Activated B cell treated with CpG ODN at 0.5 μM for 24 hours (primary cell): ENCODE results near the gene MEMO1. TPM values are rescaled to one million over a fixed set of nuclear protein-coding genes. Genes with fewer than 3 reads are reported as not detected.
"Not testable (repeated sequence)": the region's sequence is repeated elsewhere in the genome, so short reads cannot be mapped to it uniquely, and the experiment has no call there.

Source experiments
- ATAC-seq: fragments of 200-7000 bp; cut with Tn5 transposase; one replicate; pipeline ENCODE4 v1.10.0; 2021; ENCODE audit warnings: low read depth, mild to moderate bottlenecking, moderate library complexity
- CTCF ChIA-PET: fragments of 350-600 bp; sonication (Branson Sonifier 250); formaldehyde crosslinking; loops from one replicate; lab custom pipeline; 2021; ENCODE audit warnings: antibody characterized with exemption; lab: Charles Lee
- POLR2A ChIA-PET: fragments of 350-600 bp; sonication (Branson Sonifier 250); formaldehyde crosslinking; loops from one replicate; lab custom pipeline; 2021; ENCODE audit warnings: antibody characterized with exemption; lab: Charles Lee
- DNase-seq: peaks from one replicate; pipeline ENCODE4 v3.0.0; 2022
- H3K27ac Mint-ChIP-seq: one replicate; pipeline ENCODE4 v1.8.0; 2020; ENCODE audit warnings: mixed read lengths
- H3K27me3 Mint-ChIP-seq: one replicate; pipeline ENCODE4 v1.8.0; 2021; ENCODE audit warnings: mixed read lengths
- H3K36me3 Mint-ChIP-seq: one replicate; pipeline ENCODE4 v1.8.0; 2021; ENCODE audit warnings: low read depth, mixed read lengths
- H3K4me1 Mint-ChIP-seq: one replicate; pipeline ENCODE4 v1.8.0; 2021; ENCODE audit warnings: mixed read lengths
- H3K4me3 Mint-ChIP-seq: one replicate; pipeline ENCODE4 v1.8.0; 2020; ENCODE audit warnings: mild to moderate bottlenecking, mixed read lengths
- H3K9me3 Mint-ChIP-seq: one replicate; pipeline ENCODE4 v1.8.0; 2020; ENCODE audit warnings: mixed read lengths
- CTCF ChIP-seq: fragments of 200-600 bp; IDR thresholded peaks from one replicate; pipeline ENCODE4 v1.8.0; 2022; ENCODE audit warnings: antibody characterized with exemption, mild to moderate bottlenecking
- intact Hi-C: fragments of 100-400 bp; cut with micrococcal nuclease; formaldehyde crosslinking; loops from one replicate; pipeline ENCODE4 v1.15.1; 2024
- total RNA-seq: library from RNA; stranded (reverse); gene quantifications from 2 replicates; pipeline ENCODE4 v1.2.3, GENCODE V29; 2022

Gene MEMO1
- total RNA-seq, 1 donor from 2014 or later, result 71.6 TPM

DNA sequence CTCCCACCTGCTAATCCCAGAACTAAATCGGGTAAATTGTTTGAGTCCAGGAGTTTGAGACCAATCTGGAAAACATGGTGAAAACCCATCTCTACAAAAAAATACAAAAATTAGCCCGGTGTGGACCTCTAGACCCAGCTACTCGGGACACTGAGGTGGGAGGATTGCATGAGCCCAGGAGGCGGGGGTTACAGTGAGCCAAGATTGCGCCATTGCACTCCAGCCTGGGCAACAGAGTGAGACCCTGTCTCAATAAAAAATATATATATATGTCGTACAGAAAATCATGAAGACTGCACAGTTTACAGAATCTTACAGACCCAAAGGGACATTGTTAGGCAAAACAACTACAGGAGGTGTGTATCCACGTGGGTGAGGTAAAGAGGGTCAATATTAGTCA is 32.8 kb upstream of the MEMO1 start:
- peaks cover 4% of the 10 kb centered on the region for H3K36me3 Mint-ChIP-seq
- no peak for DNase-seq
- no peak overlapping the region for H3K27ac Mint-ChIP-seq
- no peak overlapping the region for H3K4me3 Mint-ChIP-seq
- peaks cover 17% of the 10 kb centered on the region for H3K4me1 Mint-ChIP-seq
- ChIA-PET CTCF (no interaction called here), POLR2A (no interaction called here)
- H3K27me3 Mint-ChIP-seq, result no peaks in the 10 kb centered on the region
- TF ChIP-seq CTCF, result no peak
- H3K9me3 Mint-ChIP-seq, result no peaks in the 10 kb centered on the region
- intact Hi-C loops, result no loop called here
- ATAC-seq, result no peak

- Mint-ChIP-seq H3K36me3 (peaks cover 13% of the 10 kb centered on the region), H3K27me3 (no peaks in the 10 kb centered on the region), H3K27ac (peak within 1 kb of the TSS; percentile 91), H3K4me3 (peak within 1 kb of the TSS; percentile 84), H3K9me3 (no peaks in the 10 kb centered on the region), H3K4me1 (peaks cover 17% of the 10 kb centered on the region)
- no peak for TF ChIP-seq CTCF
- DNase-seq, result peak; percentile 88
- ChIA-PET POLR2A (interaction anchor here (0.6 to 4.1 kb wide), 18 partner anchors 9 to 1893 kb away, joined by 3 to 106 read pairs (median 5); partner anchors contain the start of genes MEMO1, SLC30A6, SPAST and YPEL5), CTCF (interaction anchor here (0.6 to 1.7 kb wide), 3 partner anchors 21 to 154 kb away, joined by 3 to 8 read pairs (median 3); partner anchors contain the start of gene SPAST)
- peak; percentile 92 for ATAC-seq
- intact Hi-C loops, result loop anchor here (1.0 kb wide), 4 partner anchors 24 to 126 kb away; partner anchors contain the start of genes MEMO1, SLC30A6 and SPAST
Observed at GRCh38 chr2:32039447-32040219, 28.8 kb upstream of the MEMO1 start, which contains the start of gene DPY30. TSS of gene DPY30 (minus strand) at chr2:32039805. CDS start at chr2:32039456, 349 bp downstream.

GRCh38 chr2:32034198-32034887 is 23.5 kb upstream of the MEMO1 start:
- H3K27me3 Mint-ChIP-seq, intact Hi-C loops, H3K4me3 Mint-ChIP-seq, CTCF ChIA-PET, H3K9me3 Mint-ChIP-seq, DNase-seq: not testable (repeated sequence)
- Mint-ChIP-seq H3K36me3 (peaks cover 39% of the 10 kb centered on the region), H3K27ac (peak overlapping the region; percentile 4), H3K4me1 (peaks cover 18% of the 10 kb centered on the region)
- peak; percentile 28 for ATAC-seq
- POLR2A ChIA-PET, result interaction anchor here (0.6 kb wide), 1 partner anchor 27 kb away, joined by 3 read pairs; no protein-coding TSS in a partner anchor

DNA sequence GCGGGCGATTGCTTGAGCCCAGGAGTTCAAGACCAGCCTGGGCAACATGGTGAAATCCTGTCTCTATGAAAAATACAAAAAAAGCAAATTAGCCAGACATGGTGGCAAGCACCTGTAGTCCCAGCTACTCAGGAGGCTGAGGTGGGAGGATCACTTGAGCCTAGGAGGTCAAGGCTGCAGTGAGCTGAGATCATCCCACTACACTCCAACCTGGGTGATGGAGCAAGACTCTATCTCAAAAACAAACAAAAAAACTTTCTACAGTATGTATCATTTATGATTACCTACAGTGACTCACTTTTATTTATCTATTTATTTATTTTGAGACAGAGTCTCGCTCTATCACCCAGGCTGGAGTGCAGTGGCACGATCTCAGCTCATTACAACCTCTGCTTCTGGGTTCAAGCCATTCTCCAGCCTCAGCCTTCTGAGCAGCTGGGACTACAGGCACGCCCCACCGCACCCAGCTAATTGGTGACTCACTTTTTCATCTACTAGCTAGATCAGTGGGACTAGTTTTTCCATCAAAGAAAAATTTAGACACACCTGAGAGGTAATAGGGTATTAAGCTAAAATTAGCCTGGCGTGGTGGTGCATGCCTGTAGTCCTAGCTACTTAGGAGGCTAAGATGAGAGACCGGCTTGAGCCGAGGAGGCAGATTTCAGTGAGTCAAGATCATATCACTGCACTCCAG is 8.1 kb upstream of the MEMO1 start:
- intact Hi-C loops, result loop anchor here (10.0 kb wide), 1 partner anchor 116 kb away; no protein-coding TSS in a partner anchor
- H3K4me1 Mint-ChIP-seq, H3K9me3 Mint-ChIP-seq, H3K27me3 Mint-ChIP-seq, H3K4me3 Mint-ChIP-seq, DNase-seq, H3K27ac Mint-ChIP-seq: not testable (repeated sequence)
- POLR2A ChIA-PET, result interaction anchor here (1.2 kb wide), 1 partner anchor 8 kb away, joined by 3 read pairs; the partner anchor contains the start of gene MEMO1
- H3K36me3 Mint-ChIP-seq, result peaks cover 39% of the 10 kb centered on the region
- peak; percentile 52 for ATAC-seq
- CTCF ChIA-PET, result interaction anchor here (1.3 kb wide), 1 partner anchor 21 kb away, joined by 3 read pairs; the partner anchor contains the start of gene DPY30

GRCh38 chr2:32012872-32013271 is 2.1 kb upstream of the MEMO1 start:
- no peak for DNase-seq
- no peaks in the 10 kb centered on the region for H3K9me3 Mint-ChIP-seq
- no peaks in the 10 kb centered on the region for H3K27me3 Mint-ChIP-seq
- H3K4me1 Mint-ChIP-seq, result peaks cover 27% of the 10 kb centered on the region
- H3K27ac Mint-ChIP-seq, result no peak overlapping the region
- no peak for ATAC-seq
- no peak for TF ChIP-seq CTCF
- CTCF ChIA-PET, result no interaction called here
- intact Hi-C loops, result loop anchor here (5.0 to 10.0 kb wide), 2 partner anchors 122 to 1866 kb away; partner anchors contain the start of gene YPEL5
- POLR2A ChIA-PET, result interaction anchor here (0.5 to 2.8 kb wide), 4 partner anchors 27 to 358 kb away, joined by 3 to 15 read pairs (median 4); partner anchors contain the start of genes DPY30 and SPAST
- no peak overlapping the region for H3K4me3 Mint-ChIP-seq
- peaks cover 26% of the 10 kb centered on the region for H3K36me3 Mint-ChIP-seq
